ENCODE data around the gene NKAPD1. TPM values are rescaled to one million over a fixed set of nuclear protein-coding genes. Genes with fewer than 3 reads are reported as not detected.

Gene NKAPD1
- total RNA-seq, 1 donor from 2014 or later, result 20.6 TPM

DNA sequence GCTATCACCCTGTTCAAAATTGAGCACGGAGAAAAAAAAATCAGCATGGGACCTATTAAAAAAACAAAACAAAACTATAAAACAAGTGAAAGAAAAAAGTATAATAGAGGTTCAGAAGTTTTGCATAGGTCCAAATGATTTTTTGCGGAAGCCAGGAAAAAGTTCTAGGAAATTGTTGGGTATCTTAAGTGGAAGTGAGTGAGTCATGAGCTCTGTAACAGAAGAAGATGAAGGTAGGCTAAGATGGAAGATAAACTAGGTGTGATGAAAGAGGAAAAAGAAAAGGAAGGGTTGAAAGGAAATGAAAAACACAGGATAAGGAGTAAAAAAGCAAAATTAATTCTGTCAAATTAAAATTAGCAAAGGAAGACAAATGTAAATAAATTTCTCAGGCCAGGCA lies 40.4 kb downstream of the NKAPD1 start:
- TF ChIP-seq, protein P1, sequence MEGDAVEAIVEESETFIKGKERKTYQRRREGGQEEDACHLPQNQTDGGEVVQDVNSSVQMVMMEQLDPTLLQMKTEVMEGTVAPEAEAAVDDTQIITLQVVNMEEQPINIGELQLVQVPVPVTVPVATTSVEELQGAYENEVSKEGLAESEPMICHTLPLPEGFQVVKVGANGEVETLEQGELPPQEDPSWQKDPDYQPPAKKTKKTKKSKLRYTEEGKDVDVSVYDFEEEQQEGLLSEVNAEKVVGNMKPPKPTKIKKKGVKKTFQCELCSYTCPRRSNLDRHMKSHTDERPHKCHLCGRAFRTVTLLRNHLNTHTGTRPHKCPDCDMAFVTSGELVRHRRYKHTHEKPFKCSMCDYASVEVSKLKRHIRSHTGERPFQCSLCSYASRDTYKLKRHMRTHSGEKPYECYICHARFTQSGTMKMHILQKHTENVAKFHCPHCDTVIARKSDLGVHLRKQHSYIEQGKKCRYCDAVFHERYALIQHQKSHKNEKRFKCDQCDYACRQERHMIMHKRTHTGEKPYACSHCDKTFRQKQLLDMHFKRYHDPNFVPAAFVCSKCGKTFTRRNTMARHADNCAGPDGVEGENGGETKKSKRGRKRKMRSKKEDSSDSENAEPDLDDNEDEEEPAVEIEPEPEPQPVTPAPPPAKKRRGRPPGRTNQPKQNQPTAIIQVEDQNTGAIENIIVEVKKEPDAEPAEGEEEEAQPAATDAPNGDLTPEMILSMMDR (IDR thresholded peaks at IDR 0.05), result no peak
- Histone ChIP-seq H3K36me3 (no peaks in the 10 kb centered on the region), H3K27ac (no peak overlapping the region), H3K9me3 (no peaks in the 10 kb centered on the region), H3K4me1 (no peaks in the 10 kb centered on the region), H3K4me3 (no peak overlapping the region), H3K27me3 (ENCODE audit: low read depth) (no peaks in the 10 kb centered on the region)
- ATAC-seq (no peak), DNase-seq (no peak)
- intact Hi-C loops (cut with DNase I), result no loop called here

DNA sequence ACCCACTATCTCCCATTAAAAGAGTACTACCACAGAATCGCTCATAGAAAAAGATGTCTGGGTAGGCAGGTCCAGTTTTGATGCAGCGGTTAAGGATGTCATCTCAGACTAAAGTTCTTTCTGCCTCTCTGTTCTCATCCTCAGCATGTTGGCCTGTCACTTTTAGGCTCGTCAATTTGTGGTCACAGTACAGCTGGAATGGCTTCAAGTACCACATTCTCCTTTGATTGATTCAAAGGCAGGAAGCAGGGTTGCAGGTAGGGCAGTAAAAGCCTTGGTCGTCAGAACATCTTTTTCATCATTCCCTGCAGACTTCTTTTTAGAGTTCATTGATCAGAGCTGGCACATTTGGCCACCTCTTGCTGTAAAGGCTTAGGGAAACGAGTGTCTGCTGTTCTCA lies 41.3 kb downstream of the NKAPD1 start:
- Histone ChIP-seq H3K27me3 (ENCODE audit: low read depth) (no peaks in the 10 kb centered on the region), H3K4me1 (no peaks in the 10 kb centered on the region), H3K27ac (no peak overlapping the region), H3K9me3 (no peaks in the 10 kb centered on the region), H3K36me3 (no peaks in the 10 kb centered on the region), H3K4me3 (no peak overlapping the region)
- intact Hi-C loops (cut with DNase I), result no loop called here
- ATAC-seq (no peak), DNase-seq (no peak)
- TF ChIP-seq, protein P1 (IDR thresholded peaks at IDR 0.05), result no peak

DNA sequence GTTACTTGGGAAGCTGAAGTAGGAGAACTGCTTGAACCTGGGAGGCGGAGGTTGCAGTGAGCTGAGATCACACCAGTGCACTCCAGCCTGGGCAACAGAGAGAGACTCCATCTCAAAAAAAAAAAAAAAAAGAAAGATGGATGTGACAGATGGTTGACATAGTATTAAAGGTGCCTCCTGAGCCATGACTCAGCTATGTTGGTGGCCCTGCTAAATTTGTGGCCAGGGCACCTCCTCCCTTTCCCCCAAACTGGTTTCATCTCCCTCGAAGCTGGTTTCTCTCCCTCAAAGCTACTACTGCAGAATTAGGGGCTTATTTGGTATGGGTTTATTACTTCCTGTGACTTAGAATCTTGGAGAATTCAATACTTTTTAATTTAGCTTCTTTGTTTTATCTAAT lies 44.1 kb downstream of the NKAPD1 start:
- ATAC-seq (no peak), DNase-seq (no peak)
- TF ChIP-seq, protein P1 (IDR thresholded peaks at IDR 0.05), result no peak
- no peaks in the 10 kb centered on the region for H3K27me3 ChIP-seq (ENCODE audit: low read depth)
- intact Hi-C loops (cut with DNase I), result no loop called here
- H3K9me3 ChIP-seq, result no peaks in the 10 kb centered on the region
- no peak overlapping the region for H3K27ac ChIP-seq
- no peaks in the 10 kb centered on the region for H3K36me3 ChIP-seq
- no peaks in the 10 kb centered on the region for H3K4me1 ChIP-seq
- H3K4me3 ChIP-seq, result no peak overlapping the region

DNA sequence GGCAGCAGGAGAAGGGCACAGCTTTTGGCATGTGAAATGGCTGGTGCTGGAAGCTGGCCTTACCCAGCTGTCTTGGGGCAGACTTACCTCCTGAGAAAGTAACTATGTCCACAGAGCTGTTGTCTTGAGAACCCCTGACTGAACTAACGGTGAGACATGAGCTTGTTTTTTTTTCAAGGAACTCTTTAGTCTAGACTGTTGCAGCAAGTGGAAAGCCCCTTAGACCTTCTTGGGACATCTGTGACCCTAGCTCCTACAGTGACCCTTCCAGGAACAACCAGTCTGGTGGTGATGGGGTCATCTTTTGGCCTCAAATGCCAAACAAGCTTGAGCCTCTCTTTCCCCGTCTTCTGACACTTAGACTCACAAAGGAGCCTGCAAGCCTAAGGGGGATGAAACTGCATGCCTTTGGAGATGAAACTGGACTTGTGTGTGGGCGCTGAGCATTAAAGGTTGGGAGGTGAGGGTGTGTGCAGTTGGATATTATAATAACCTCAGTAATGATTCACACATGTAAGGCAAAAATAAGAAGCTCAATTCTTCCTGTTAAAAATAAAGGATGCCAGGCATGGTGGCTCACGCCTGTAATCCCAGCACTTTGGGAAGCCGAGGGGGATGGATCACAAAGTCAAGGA lies 48.0 kb downstream of the NKAPD1 start:
- Histone ChIP-seq H3K36me3 (no peaks in the 10 kb centered on the region), H3K27me3 (ENCODE audit: low read depth) (no peaks in the 10 kb centered on the region), H3K4me1 (no peaks in the 10 kb centered on the region), H3K4me3 (no peak overlapping the region), H3K9me3 (no peaks in the 10 kb centered on the region), H3K27ac (no peak overlapping the region)
- intact Hi-C loops (cut with DNase I), result no loop called here
- TF ChIP-seq, protein P1 (IDR thresholded peaks at IDR 0.05), result no peak
- ATAC-seq (no peak), DNase-seq (no peak)

DNA sequence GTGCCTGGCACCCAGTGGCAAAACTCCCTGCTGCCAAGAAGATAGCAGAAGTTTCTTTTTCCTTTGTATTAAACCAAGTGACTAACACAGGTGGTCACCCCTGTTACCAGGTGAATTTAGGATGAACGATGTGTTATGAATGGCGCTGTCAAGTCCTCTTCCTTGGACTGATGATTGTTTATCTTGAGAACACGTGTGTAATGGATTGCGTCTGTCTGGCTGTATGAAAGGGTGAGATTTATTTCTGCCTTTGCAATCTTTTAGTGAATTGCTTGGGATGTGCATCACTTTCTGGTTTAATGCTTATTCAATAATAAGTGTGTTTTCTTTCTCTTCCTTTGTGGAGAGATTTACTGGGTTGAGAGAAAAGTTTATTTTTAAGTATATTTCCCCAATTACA lies 49.0 kb downstream of the NKAPD1 start:
- ATAC-seq (no peak), DNase-seq (no peak)
- no peak overlapping the region for H3K27ac ChIP-seq
- no peaks in the 10 kb centered on the region for H3K27me3 ChIP-seq (ENCODE audit: low read depth)
- H3K36me3 ChIP-seq, result no peaks in the 10 kb centered on the region
- no peaks in the 10 kb centered on the region for H3K9me3 ChIP-seq
- no peaks in the 10 kb centered on the region for H3K4me1 ChIP-seq
- intact Hi-C loops (cut with DNase I), result no loop called here
- TF ChIP-seq, protein P1 (IDR thresholded peaks at IDR 0.05), result no peak
- no peak overlapping the region for H3K4me3 ChIP-seq
